Stomach (tissue), 4 donors: ENCODE results near the gene ANGPTL4.
"Not testable (repeated sequence)": the region's sequence is repeated elsewhere in the genome, so short reads cannot be mapped to it uniquely, and the experiment has no call there.

Experiments
- CTCF ChIP-seq, 7 experiments: fragments of 450-650 bp in 4 of 7; fragments of 200-600 bp in 3 of 7; sonication (generic) in 3 of 7; IDR thresholded peaks; one replicate each; pipeline ENCODE4 v1.5.1; 2016 to 2019; ENCODE audit warnings: antibody characterized with exemption in 7 of 7, control low read depth in 2 of 7, mild to moderate bottlenecking in 1 of 7
- POLR2A ChIP-seq, 4 donors: fragments of 450-650 bp; IDR thresholded peaks; one replicate each; pipeline ENCODE4 v1.6.1; 2016; ENCODE audit warnings: antibody characterized with exemption in 4 of 4, control low read depth in 2 of 4, mild to moderate bottlenecking in 1 of 4, moderate library complexity in 1 of 4

GRCh38 chr19:8386419-8386818, 22.5 kb downstream of the ANGPTL4 start:
- not testable (repeated sequence) for TF ChIP-seq CTCF, POLR2A (IDR thresholded peaks at IDR 0.05)
